ENCODE results near the gene MKLN1. TPM values are rescaled to one million over a fixed set of nuclear protein-coding genes. Genes with fewer than 3 reads are reported as not detected.

The MKLN1 gene
- total and polyA plus RNA-seq, 4 experiments from 2014 or later: 18.1 to 61.0 (median 45.4) TPM

DNA sequence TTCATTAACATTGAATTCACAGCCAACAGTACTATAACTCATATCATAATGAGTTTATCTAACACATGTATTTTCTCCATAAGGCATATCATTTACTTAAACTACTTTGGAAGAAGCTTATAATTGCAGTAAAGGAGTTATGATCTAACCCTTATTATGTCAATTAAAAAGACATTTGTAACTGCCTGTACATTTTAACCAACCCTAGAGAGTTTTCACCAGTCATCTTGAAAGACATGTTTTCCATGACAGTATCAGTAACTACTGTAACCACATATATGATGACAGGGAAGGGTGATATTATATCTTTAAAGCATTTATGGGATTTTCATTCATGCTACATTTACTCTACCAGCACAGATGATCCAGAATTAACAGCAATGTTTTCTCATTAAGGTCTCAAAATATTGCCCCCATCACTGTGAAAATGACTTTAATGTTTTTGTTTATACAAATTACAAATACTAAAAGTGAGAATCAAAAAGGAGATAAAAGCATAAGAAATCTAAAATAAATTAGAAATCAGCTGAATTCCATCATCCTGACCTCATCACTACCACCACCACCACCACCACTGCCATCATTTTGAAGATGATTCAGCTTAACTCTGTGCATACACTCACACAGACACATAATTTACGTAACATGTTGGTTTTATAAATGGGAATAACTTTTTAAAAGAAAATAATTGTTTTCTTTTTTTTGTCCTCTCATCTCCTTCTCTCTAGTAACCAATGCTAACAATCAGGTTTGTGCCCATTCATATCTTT, 53.6 kb downstream of the MKLN1 start:
- POLR2A ChIA-PET (ENCODE audit: partially characterized antibody): interaction anchor here (1.3 kb wide), 1 partner anchor 25 kb away, joined by 4 read pairs; no protein-coding TSS in a partner anchor
- H3K9me3 Mint-ChIP-seq: no peaks in the 10 kb centered on the region
- no peaks in the 10 kb centered on the region for H3K27me3 Mint-ChIP-seq
- no peaks in the 10 kb centered on the region for H3K9me3 ChIP-seq (ENCODE audit: control insufficient read depth in 1 of 2, low read length in 2 of 2)
- no peaks in the 10 kb centered on the region for H3K27me3 ChIP-seq (ENCODE audit: insufficient read depth, low read length)
- intact Hi-C loops (cut with micrococcal nuclease): no loop called here
- no peak overlapping the region for H3K4me3 Mint-ChIP-seq
- H3K36me3 Mint-ChIP-seq: peaks cover 9 to 12% of the 10 kb centered on the region in 2 donors
- H3K4me1 ChIP-seq (ENCODE audit: insufficient read depth, low read length): peaks cover 10% of the 10 kb centered on the region
- CTCF ChIA-PET (ENCODE audit: partially characterized antibody): interaction anchor here (0.9 kb wide), 1 partner anchor 341 kb away, joined by 3 read pairs; no protein-coding TSS in a partner anchor
- no peaks in the 10 kb centered on the region for H3K36me3 ChIP-seq (ENCODE audit: insufficient read depth, low read length)
- H3K4me1 Mint-ChIP-seq: peaks cover 28 to 43% (median 36%) of the 10 kb centered on the region in 4 donors
- no peak for DNase-seq
- no peak overlapping the region for H3K27ac ChIP-seq (ENCODE audit: low read depth, low read length)
- H3K27ac Mint-ChIP-seq: no peak overlapping the region
- H3K4me3 ChIP-seq (ENCODE audit: low read length in 2 of 2): no peak overlapping the region

DNA sequence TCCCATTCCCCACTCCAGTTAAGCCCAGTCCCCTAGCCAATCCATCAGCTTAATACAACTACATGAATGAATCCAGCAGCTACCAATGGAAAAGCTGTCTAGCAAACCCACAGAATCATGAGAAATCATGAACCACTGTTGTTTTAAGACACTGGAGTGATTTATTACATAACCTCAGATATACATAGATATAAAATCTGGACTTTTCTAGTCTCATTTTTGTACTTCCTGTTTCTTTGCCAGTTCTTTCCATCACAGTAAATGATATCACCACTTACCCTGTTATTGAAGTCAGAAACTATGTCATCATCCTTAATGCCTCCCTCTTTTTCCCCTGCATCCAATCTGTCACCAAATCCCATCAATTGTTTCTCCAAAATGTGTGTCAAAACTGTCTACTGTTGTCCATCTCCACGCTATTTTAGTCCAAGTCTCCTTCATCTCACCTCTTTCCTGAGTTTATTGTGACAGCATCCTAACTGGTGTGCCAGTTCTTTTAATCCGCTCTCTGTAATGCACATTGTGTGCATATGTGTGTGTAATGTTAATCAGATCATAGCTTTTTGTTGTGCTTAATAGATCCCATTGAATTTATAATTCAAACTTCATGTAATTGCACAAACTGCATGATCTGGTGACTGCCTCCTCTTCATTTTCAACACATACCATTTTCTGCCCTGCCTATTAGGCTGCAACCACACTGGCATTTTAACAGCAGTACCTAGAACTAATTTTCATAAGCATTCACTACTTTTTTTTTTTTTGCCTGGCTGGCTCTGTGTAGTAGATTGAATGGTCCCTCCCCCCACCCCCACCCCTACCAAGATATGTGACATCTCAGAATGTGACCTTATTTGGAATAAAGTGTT, 56.0 kb downstream of the MKLN1 start:
- H3K36me3 Mint-ChIP-seq: peaks cover 12 to 17% of the 10 kb centered on the region in 2 donors
- intact Hi-C loops (cut with micrococcal nuclease): no loop called here
- H3K4me1 ChIP-seq (ENCODE audit: insufficient read depth, low read length): peaks cover 10% of the 10 kb centered on the region

DNA sequence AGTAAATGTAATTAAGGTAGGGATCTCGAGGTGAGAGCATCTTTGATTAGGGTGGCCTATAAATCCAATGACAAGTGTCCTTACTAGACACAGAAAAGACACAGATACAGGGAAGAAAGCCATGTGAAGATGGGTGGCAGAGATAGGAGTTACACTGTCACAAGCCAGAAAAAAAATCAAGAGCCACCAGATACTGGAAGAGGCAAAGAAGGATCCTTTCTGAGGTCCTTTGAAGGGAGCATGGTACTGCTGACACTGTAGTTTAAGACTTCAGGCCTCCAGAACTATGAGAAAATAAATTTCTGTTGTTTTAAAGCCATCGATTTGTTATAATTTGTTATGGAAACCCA, 56.6 kb downstream of the MKLN1 start:
- POLR2A ChIA-PET (ENCODE audit: partially characterized antibody): no interaction called here
- Histone ChIP-seq H3K4me1 (ENCODE audit: insufficient read depth, low read length) (peaks cover 10% of the 10 kb centered on the region), H3K27me3 (ENCODE audit: insufficient read depth, low read length) (no peaks in the 10 kb centered on the region), H3K4me3 (ENCODE audit: low read length in 2 of 2) (no peak overlapping the region), H3K9me3 (ENCODE audit: control insufficient read depth in 1 of 2, low read length in 2 of 2) (no peaks in the 10 kb centered on the region), H3K36me3 (ENCODE audit: insufficient read depth, low read length) (no peaks in the 10 kb centered on the region), H3K27ac (ENCODE audit: low read depth, low read length) (no peak overlapping the region)
- intact Hi-C loops (cut with micrococcal nuclease): no loop called here
- no peak overlapping the region for H3K27ac Mint-ChIP-seq
- no peaks in the 10 kb centered on the region for H3K27me3 Mint-ChIP-seq
- no peaks in the 10 kb centered on the region for H3K9me3 Mint-ChIP-seq
- peaks cover 28 to 43% (median 36%) of the 10 kb centered on the region in 4 donors for H3K4me1 Mint-ChIP-seq
- no peak for DNase-seq
- CTCF ChIA-PET (ENCODE audit: partially characterized antibody): no interaction called here
- H3K4me3 Mint-ChIP-seq: no peak overlapping the region
- peaks cover 16 to 19% of the 10 kb centered on the region in 2 donors for H3K36me3 Mint-ChIP-seq

More for the DNA sequence above, 56.0 kb downstream of the MKLN1 start:
- Mint-ChIP-seq H3K9me3 (no peaks in the 10 kb centered on the region), H3K4me1 (peaks cover 28 to 43% (median 36%) of the 10 kb centered on the region in 4 donors), H3K27me3 (no peaks in the 10 kb centered on the region), H3K4me3 (peak overlapping the region in 1 of 8 donors; percentile 17), H3K27ac (peak overlapping the region in 2 of 7 donors; percentile 3 to 54)
- no peak overlapping the region for H3K4me3 ChIP-seq (ENCODE audit: low read length in 2 of 2)
- CTCF ChIA-PET (ENCODE audit: partially characterized antibody): no interaction called here
- no peak for DNase-seq
- no peaks in the 10 kb centered on the region for H3K9me3 ChIP-seq (ENCODE audit: control insufficient read depth in 1 of 2, low read length in 2 of 2)
- no peak overlapping the region for H3K27ac ChIP-seq (ENCODE audit: low read depth, low read length)
- no peaks in the 10 kb centered on the region for H3K27me3 ChIP-seq (ENCODE audit: insufficient read depth, low read length)
- H3K36me3 ChIP-seq (ENCODE audit: insufficient read depth, low read length): no peaks in the 10 kb centered on the region
- POLR2A ChIA-PET (ENCODE audit: partially characterized antibody): interaction anchor here (0.6 kb wide), 1 partner anchor 14 kb away, joined by 3 read pairs; no protein-coding TSS in a partner anchor

DNA sequence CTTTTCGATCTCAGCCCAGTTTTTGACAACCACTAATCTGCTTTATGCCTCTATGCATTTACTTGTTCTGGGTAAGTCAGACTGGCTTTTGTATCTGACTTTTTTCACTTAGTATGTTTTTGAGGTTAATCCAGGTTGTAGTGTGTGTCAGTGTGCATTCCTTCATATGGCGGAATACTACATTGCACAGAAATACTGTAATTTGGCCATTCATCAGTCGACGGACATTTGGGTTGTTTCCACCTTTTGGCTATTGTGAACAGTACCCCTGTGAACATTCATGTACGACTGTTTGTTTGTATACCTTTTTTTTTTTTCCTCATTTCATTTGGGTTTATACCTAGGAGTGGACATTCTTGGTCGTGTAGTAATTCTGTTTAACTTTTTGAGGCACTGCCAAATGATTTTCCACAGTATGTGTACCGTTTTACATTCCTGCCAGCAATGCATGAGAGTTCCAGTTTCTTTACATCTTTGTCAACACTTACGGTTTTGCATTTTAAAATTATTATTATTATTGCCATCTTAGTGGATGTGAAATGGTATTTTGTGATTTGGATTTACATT, 57.4 kb downstream of the MKLN1 start:
- intact Hi-C loops (cut with micrococcal nuclease): no loop called here
- Histone ChIP-seq H3K27me3 (ENCODE audit: insufficient read depth, low read length) (no peaks in the 10 kb centered on the region), H3K4me1 (ENCODE audit: insufficient read depth, low read length) (peaks cover 10% of the 10 kb centered on the region), H3K36me3 (ENCODE audit: insufficient read depth, low read length) (no peaks in the 10 kb centered on the region), H3K4me3 (ENCODE audit: low read length in 2 of 2) (no peak overlapping the region), H3K27ac (ENCODE audit: low read depth, low read length) (no peak overlapping the region), H3K9me3 (ENCODE audit: control insufficient read depth in 1 of 2, low read length in 2 of 2) (no peaks in the 10 kb centered on the region)
- H3K9me3 Mint-ChIP-seq: no peaks in the 10 kb centered on the region
- H3K27me3 Mint-ChIP-seq: no peaks in the 10 kb centered on the region
- ChIA-PET CTCF (ENCODE audit: partially characterized antibody) (no interaction called here), POLR2A (ENCODE audit: partially characterized antibody) (no interaction called here)
- peaks cover 16% of the 10 kb centered on the region in 2 donors for H3K36me3 Mint-ChIP-seq
- no peak for DNase-seq
- no peak overlapping the region for H3K4me3 Mint-ChIP-seq
- peaks cover 24 to 39% (median 33%) of the 10 kb centered on the region in 4 donors for H3K4me1 Mint-ChIP-seq
- peak overlapping the region in 1 of 7 donors; percentile 34 for H3K27ac Mint-ChIP-seq

DNA sequence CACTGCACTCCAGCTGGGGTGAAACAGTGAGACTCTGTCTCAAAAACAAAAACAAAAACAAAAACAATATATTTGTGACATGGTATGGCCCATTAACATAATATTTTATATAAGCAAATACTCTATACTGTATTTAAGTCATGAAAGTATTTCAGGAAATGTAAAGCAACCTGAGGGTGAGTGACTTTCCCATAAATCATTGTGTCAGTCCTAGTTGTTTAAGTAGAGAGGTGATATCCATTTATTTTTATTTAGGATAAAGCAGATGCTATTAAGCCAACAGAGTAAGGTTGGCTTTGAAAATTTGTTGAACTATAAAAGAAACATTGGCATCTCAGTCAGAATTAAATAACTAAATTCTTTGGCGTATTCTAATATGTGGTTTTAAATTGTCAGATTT, 60.5 kb downstream of the MKLN1 start:
- peaks cover 21 to 22% of the 10 kb centered on the region in 2 donors for H3K36me3 Mint-ChIP-seq
- no peaks in the 10 kb centered on the region for H3K9me3 ChIP-seq (ENCODE audit: control insufficient read depth in 1 of 2, low read length in 2 of 2)
- peaks cover 18 to 33% (median 25%) of the 10 kb centered on the region in 4 donors for H3K4me1 Mint-ChIP-seq

DNA sequence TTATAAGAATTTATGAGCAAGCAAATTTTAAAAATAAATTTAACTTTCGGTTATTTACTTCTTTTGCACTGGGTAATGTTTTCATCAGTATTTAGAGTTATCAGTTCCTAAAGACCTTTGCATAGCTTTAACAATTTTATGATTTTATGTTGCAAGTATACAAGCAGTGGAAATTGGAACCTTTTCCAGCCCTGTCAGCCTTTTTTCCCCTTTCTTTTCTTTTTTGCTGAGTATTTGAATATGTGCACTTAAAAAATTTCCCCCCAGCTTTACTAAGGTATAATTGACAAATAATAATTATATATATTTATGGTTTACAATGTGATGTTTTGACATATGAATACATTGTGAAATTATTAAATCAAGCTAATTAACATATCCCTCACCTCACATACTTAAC, 62.6 kb downstream of the MKLN1 start:
- H3K36me3 ChIP-seq (ENCODE audit: insufficient read depth, low read length): no peaks in the 10 kb centered on the region
- H3K27ac Mint-ChIP-seq: no peak overlapping the region
- H3K9me3 Mint-ChIP-seq: no peaks in the 10 kb centered on the region
- DNase-seq: no peak
- H3K4me3 ChIP-seq (ENCODE audit: low read length in 2 of 2): no peak overlapping the region
- no peak overlapping the region for H3K27ac ChIP-seq (ENCODE audit: low read depth, low read length)
- no peaks in the 10 kb centered on the region for H3K9me3 ChIP-seq (ENCODE audit: control insufficient read depth in 1 of 2, low read length in 2 of 2)
- ChIA-PET CTCF (ENCODE audit: partially characterized antibody) (interaction anchor here (1.3 kb wide), 1 partner anchor 33 kb away, joined by 3 read pairs; no protein-coding TSS in a partner anchor), POLR2A (ENCODE audit: partially characterized antibody) (no interaction called here)
- H3K4me1 ChIP-seq (ENCODE audit: insufficient read depth, low read length): peaks cover 6% of the 10 kb centered on the region
- intact Hi-C loops (cut with micrococcal nuclease): no loop called here
- no peak overlapping the region for H3K4me3 Mint-ChIP-seq
- no peaks in the 10 kb centered on the region for H3K27me3 Mint-ChIP-seq
- H3K4me1 Mint-ChIP-seq: peaks cover 5 to 13% (median 10%) of the 10 kb centered on the region in 4 donors
- no peaks in the 10 kb centered on the region for H3K27me3 ChIP-seq (ENCODE audit: insufficient read depth, low read length)
- H3K36me3 Mint-ChIP-seq: peaks cover 21 to 22% of the 10 kb centered on the region in 2 donors

More for the DNA sequence above, 60.5 kb downstream of the MKLN1 start:
- intact Hi-C loops (cut with micrococcal nuclease): no loop called here
- Histone ChIP-seq H3K4me3 (ENCODE audit: low read length in 2 of 2) (no peak overlapping the region), H3K4me1 (ENCODE audit: insufficient read depth, low read length) (peaks cover 14% of the 10 kb centered on the region), H3K27me3 (ENCODE audit: insufficient read depth, low read length) (no peaks in the 10 kb centered on the region), H3K36me3 (ENCODE audit: insufficient read depth, low read length) (no peaks in the 10 kb centered on the region), H3K27ac (ENCODE audit: low read depth, low read length) (no peak overlapping the region)
- DNase-seq: no peak
- Mint-ChIP-seq H3K27ac (no peak overlapping the region), H3K9me3 (no peaks in the 10 kb centered on the region), H3K27me3 (no peaks in the 10 kb centered on the region), H3K4me3 (no peak overlapping the region)
- ChIA-PET CTCF (ENCODE audit: partially characterized antibody) (no interaction called here), POLR2A (ENCODE audit: partially characterized antibody) (interaction anchor here (1.7 kb wide), 1 partner anchor 282 kb away, joined by 3 read pairs; no protein-coding TSS in a partner anchor)

DNA sequence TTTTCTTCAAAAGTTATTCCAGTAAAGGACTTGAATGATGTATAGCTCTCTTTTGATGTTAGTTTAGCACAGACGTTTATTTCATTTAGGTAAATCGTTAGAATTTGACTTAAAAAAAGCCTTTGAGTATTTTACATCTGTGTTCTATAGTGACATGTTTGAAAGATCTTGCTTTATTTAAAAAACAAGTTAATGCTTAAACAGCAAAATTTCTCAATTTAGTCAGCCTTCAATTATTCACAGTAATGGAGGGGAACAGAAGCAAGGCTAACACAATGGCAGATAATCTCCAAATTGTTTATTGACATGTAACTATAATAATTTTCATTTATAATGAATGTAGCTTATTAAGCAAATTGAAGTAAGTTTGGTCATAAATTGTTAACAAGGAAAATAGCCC, 63.5 kb downstream of the MKLN1 start:
- H3K4me1 ChIP-seq (ENCODE audit: insufficient read depth, low read length): peaks cover 6% of the 10 kb centered on the region
- Mint-ChIP-seq H3K4me3 (no peak overlapping the region), H3K27me3 (no peaks in the 10 kb centered on the region), H3K9me3 (no peaks in the 10 kb centered on the region), H3K27ac (no peak overlapping the region), H3K36me3 (peaks cover 21 to 22% of the 10 kb centered on the region in 2 donors), H3K4me1 (peaks cover 5 to 10% (median 8%) of the 10 kb centered on the region in 4 donors)
- intact Hi-C loops (cut with micrococcal nuclease): no loop called here
- H3K4me3 ChIP-seq (ENCODE audit: low read length in 2 of 2): no peak overlapping the region
- H3K27ac ChIP-seq (ENCODE audit: low read depth, low read length): no peak overlapping the region
- no peaks in the 10 kb centered on the region for H3K36me3 ChIP-seq (ENCODE audit: insufficient read depth, low read length)
- CTCF ChIA-PET (ENCODE audit: partially characterized antibody): interaction anchor here (0.6 to 1.3 kb wide), 2 partner anchors 27 to 32 kb away, joined by 3 to 5 read pairs; no protein-coding TSS in a partner anchor
- no peaks in the 10 kb centered on the region for H3K27me3 ChIP-seq (ENCODE audit: insufficient read depth, low read length)
- no peak for DNase-seq
- H3K9me3 ChIP-seq (ENCODE audit: control insufficient read depth in 1 of 2, low read length in 2 of 2): no peaks in the 10 kb centered on the region
- POLR2A ChIA-PET (ENCODE audit: partially characterized antibody): interaction anchor here (1.2 kb wide), 1 partner anchor 285 kb away, joined by 3 read pairs; no protein-coding TSS in a partner anchor
